ENCODE data around the gene GLG1. TPM values are rescaled to one million over a fixed set of nuclear protein-coding genes. Genes with fewer than 3 reads are reported as not detected.
"Not testable (repeated sequence)": the region's sequence is repeated elsewhere in the genome, so short reads cannot be mapped to it uniquely, and the experiment has no call there.

The GLG1 gene
- 131 and 142 TPM in 2 replicates for total RNA-seq
- polyA plus RNA-seq: 146 and 148 TPM in 2 replicates

GRCh38 chr16:74606521-74607309 is at the start of gene GLG1:
TSS of gene GLG1 (minus strand) at chr16:74607114. CDS start at chr16:74607094, 20 bp downstream.
- no peaks in the 10 kb centered on the region for H3K27me3 ChIP-seq
- H3K4me1 ChIP-seq (ENCODE audit: insufficient read depth): peaks cover 27% of the 10 kb centered on the region
- no peaks in the 10 kb centered on the region for H3K9me3 ChIP-seq (ENCODE audit: low read depth)
- peak within 1 kb of the TSS; percentile 99 for H3K4me3 ChIP-seq
- DNase-seq (ENCODE audit: low spot score): peak; percentile 97
- under 1% methylated on average over 68 of the region's 77 CpGs for WGBS (ENCODE audit: low lambda C conversion rate, missing lambda C conversion rate)
- peak within 1 kb of the TSS; percentile 99 for H3K27ac ChIP-seq
- H3K4me2 ChIP-seq: peak within 1 kb of the TSS; percentile 90
- TF ChIP-seq CTCF (IDR thresholded peaks at IDR 0.05; ENCODE audit: poor library complexity): peak; percentile 8
- TF ChIP-seq EZH2 (IDR thresholded peaks at IDR 0.05; ENCODE audit: borderline replicate concordance): no peak
- H3K36me3 ChIP-seq (replicated peaks; ENCODE audit: insufficient read depth, low read depth): no peaks in the 10 kb centered on the region
- peaks cover 50% of the 10 kb centered on the region for H3K79me2 ChIP-seq
- H2AFZ ChIP-seq: peak within 1 kb of the TSS; percentile 77
- peaks cover 42% of the 10 kb centered on the region for H4K20me1 ChIP-seq (ENCODE audit: insufficient read depth, poor library complexity, severe bottlenecking)
- H3K9me2 ChIP-seq (replicated peaks; ENCODE audit: insufficient read depth): no peaks in the 10 kb centered on the region

GRCh38 chr16:74654536-74655050 is 47.7 kb upstream of the GLG1 start:
- TF ChIP-seq EZH2phosphoT487 (IDR thresholded peaks at IDR 0.05; ENCODE audit: low read depth, severe bottlenecking, unreplicated experiment): no peak
- no peak for TF ChIP-seq EZH2 (IDR thresholded peaks at IDR 0.05; ENCODE audit: borderline replicate concordance)
- TF ChIP-seq CTCF (IDR thresholded peaks at IDR 0.05; ENCODE audit: poor library complexity): no peak
- no peak overlapping the region for H3K27ac ChIP-seq
- peaks cover 3% of the 10 kb centered on the region for H4K20me1 ChIP-seq (ENCODE audit: insufficient read depth, poor library complexity, severe bottlenecking)
- peaks cover 59% of the 10 kb centered on the region for H3K79me2 ChIP-seq
- no peak overlapping the region for H3K4me2 ChIP-seq
- no peaks in the 10 kb centered on the region for H3K4me1 ChIP-seq (ENCODE audit: insufficient read depth)
- H3K9me3 ChIP-seq (ENCODE audit: low read depth): no peaks in the 10 kb centered on the region
- no peak overlapping the region for H3K4me3 ChIP-seq
- no peak overlapping the region for H2AFZ ChIP-seq
- no peaks in the 10 kb centered on the region for H3K27me3 ChIP-seq
- DNase-seq (ENCODE audit: low spot score): no peak
- WGBS (ENCODE audit: low lambda C conversion rate, missing lambda C conversion rate): 53% methylated on average over 3 of the region's 3 CpGs
- H3K36me3 ChIP-seq (replicated peaks; ENCODE audit: insufficient read depth, low read depth): no peaks in the 10 kb centered on the region
- no peaks in the 10 kb centered on the region for H3K9me2 ChIP-seq (replicated peaks; ENCODE audit: insufficient read depth)

GRCh38 chr16:74652883-74653282 is 46.0 kb upstream of the GLG1 start:
- H2AFZ ChIP-seq; H3K9me3 ChIP-seq (ENCODE audit: low read depth); H3K4me3 ChIP-seq; H3K27ac ChIP-seq; H3K27me3 ChIP-seq; DNase-seq (ENCODE audit: low spot score); H4K20me1 ChIP-seq (ENCODE audit: insufficient read depth, poor library complexity, severe bottlenecking); H3K4me2 ChIP-seq; H3K36me3 ChIP-seq (replicated peaks; ENCODE audit: insufficient read depth, low read depth); H3K4me1 ChIP-seq (ENCODE audit: insufficient read depth); H3K9me2 ChIP-seq (replicated peaks; ENCODE audit: insufficient read depth): not testable (repeated sequence)
- peaks cover 46% of the 10 kb centered on the region for H3K79me2 ChIP-seq
- 98% methylated on average over 2 of the region's 2 CpGs for WGBS (ENCODE audit: low lambda C conversion rate, missing lambda C conversion rate)

GRCh38 chr16:74652249-74652648 is 45.3 kb upstream of the GLG1 start:
- Histone ChIP-seq H3K4me3 (no peak overlapping the region), H3K36me3 (replicated peaks; ENCODE audit: insufficient read depth, low read depth) (no peaks in the 10 kb centered on the region), H3K9me3 (ENCODE audit: low read depth) (no peaks in the 10 kb centered on the region), H3K4me2 (no peak overlapping the region), H3K27me3 (no peaks in the 10 kb centered on the region), H4K20me1 (ENCODE audit: insufficient read depth, poor library complexity, severe bottlenecking) (peaks cover 3% of the 10 kb centered on the region), H3K9me2 (replicated peaks; ENCODE audit: insufficient read depth) (no peaks in the 10 kb centered on the region), H3K27ac (no peak overlapping the region), H3K4me1 (ENCODE audit: insufficient read depth) (no peaks in the 10 kb centered on the region), H2AFZ (no peak overlapping the region), H3K79me2 (peaks cover 42% of the 10 kb centered on the region)
- no peak for DNase-seq (ENCODE audit: low spot score)
- 70% methylated on average over 1 of the region's 1 CpG for WGBS (ENCODE audit: low lambda C conversion rate, missing lambda C conversion rate)
- TF ChIP-seq EZH2 (IDR thresholded peaks at IDR 0.05; ENCODE audit: borderline replicate concordance) (no peak), CTCF (IDR thresholded peaks at IDR 0.05; ENCODE audit: poor library complexity) (no peak), EZH2phosphoT487 (IDR thresholded peaks at IDR 0.05; ENCODE audit: low read depth, severe bottlenecking, unreplicated experiment) (no peak)
